HepG2 (cell line): ENCODE data around the gene RFXAP. TPM values are rescaled to one million over a fixed set of nuclear protein-coding genes. Genes with fewer than 3 reads are reported as not detected.

ENCODE experiments used
- ATAC-seq: fragments of 200-7000 bp; cut with Tn5 transposase; 3 replicates; pipeline ENCODE4 v1.9.1; 2020; ENCODE audit warnings: mild to moderate bottlenecking, moderate library complexity
- BruUV-seq: library from RNA; stranded (reverse); fragments of 400-500 nt; replicated peaks from 2 replicates; lab custom pipeline; 2021; lab: Mats Ljungman, UMichigan
- CTCF ChIA-PET: fragments of 300-600 bp; formaldehyde crosslinking; extraction: SDS; loops from one replicate; lab custom pipeline; 2021; ENCODE audit warnings: low total read pairs, inconsistent platforms, low intra/inter-chr PET ratio; lab: Yijun Ruan, JAX
- POLR2A ChIA-PET: fragments of 350-600 bp; sonication (Branson Sonifier 250); formaldehyde crosslinking; loops from one replicate; lab custom pipeline; 2020; ENCODE audit warnings: antibody characterized with exemption, inconsistent platforms; lab: Yijun Ruan, JAX
- DNase-seq: peaks from one replicate; pipeline ENCODE4 v3.0.0-alpha.2; 2015; ENCODE audit warnings: low spot score
- FAIRE-seq: peaks from 3 replicates; lab custom pipeline; 2011; peaks lifted over from hg19 to GRCh38; lab: Jason Lieb, UNC
- H2AFZ ChIP-seq: one replicate; pipeline ENCODE4 v1.6.1; 2011; ENCODE audit warnings: low read length, inconsistent platforms
- H3K27ac ChIP-seq: fragments of 300-600 bp; 3 replicates; pipeline ENCODE4 v1.8.0; 2011; ENCODE audit warnings: mixed run types, mild to moderate bottlenecking, mixed read lengths, low read length, inconsistent platforms; ENCODE audit not compliant: insufficient read depth; ENCODE audit errors: extremely low read length
- H3K27me3 ChIP-seq, 2 experiments: fragments of 200-600 bp in 1 of 2; 2 replicates in 1 of 2; 3 replicates in 1 of 2; pipeline versions ENCODE4 v1.6.0 to v1.8.0; 2011; ENCODE audit warnings: low read length in 2 of 2, mild to moderate bottlenecking in 2 of 2, moderate library complexity in 2 of 2, inconsistent platforms in 1 of 2; ENCODE audit not compliant: insufficient read depth in 2 of 2, control insufficient read depth in 1 of 2
- H3K36me3 ChIP-seq, 2 experiments: fragments of 200-600 bp in 1 of 2; replicated peaks in 1 of 2; 2 replicates in 1 of 2; 3 replicates in 1 of 2; pipeline versions ENCODE4 v1.5.1 to v1.8.0; 2011; ENCODE audit warnings: low read length in 2 of 2, inconsistent platforms in 1 of 2; ENCODE audit not compliant: insufficient read depth in 2 of 2, control insufficient read depth in 1 of 2
- H3K4me1 ChIP-seq: 2 replicates; pipeline ENCODE4 v1.5.1; 2012; ENCODE audit warnings: low read length, inconsistent platforms; ENCODE audit not compliant: insufficient read depth
- H3K4me2 ChIP-seq: 2 replicates; pipeline ENCODE4 v1.6.0; 2011; ENCODE audit warnings: low read depth, low read length, inconsistent platforms
- H3K4me3 ChIP-seq, 3 experiments: fragments of 200-600 bp in 1 of 3; sonication (generic), shearing (Covaris generic) in 1 of 3; replicated peaks in 1 of 3; 2 replicates each; pipeline ENCODE4 v1.5.1; 2011 to 2016; ENCODE audit warnings: low read length in 3 of 3, inconsistent platforms in 2 of 3, low read depth in 2 of 3, mild to moderate bottlenecking in 2 of 3, control low read depth in 1 of 3, mixed read lengths in 1 of 3; ENCODE audit not compliant: insufficient read depth in 1 of 3
- H3K79me2 ChIP-seq: one replicate; pipeline ENCODE4 v1.6.1; 2011; ENCODE audit warnings: low read length, inconsistent platforms; ENCODE audit not compliant: insufficient read depth
- H3K9ac ChIP-seq: 2 replicates; pipeline ENCODE4 v1.6.0; 2011; ENCODE audit warnings: mild to moderate bottlenecking, low read depth, low read length, inconsistent platforms; ENCODE audit not compliant: insufficient read depth
- H3K9me3 ChIP-seq: 2 replicates; pipeline ENCODE4 v1.5.1; 2012; ENCODE audit warnings: mild to moderate bottlenecking, low read length
- H4K20me1 ChIP-seq: 2 replicates; pipeline ENCODE4 v1.6.0; 2011; ENCODE audit warnings: inconsistent platforms, mild to moderate bottlenecking, low read length, moderate library complexity; ENCODE audit not compliant: insufficient read depth
- ATF2 ChIP-seq: sonication (generic); formaldehyde crosslinking; IDR thresholded peaks from 2 replicates; pipeline ENCODE4 v1.4.0; 2020; ENCODE audit warnings: missing genetic modification reagents
- BRCA1 ChIP-seq: sonication (generic); formaldehyde crosslinking; IDR thresholded peaks from 2 replicates; pipeline ENCODE4 v1.4.0; 2020; ENCODE audit warnings: missing genetic modification reagents
- CAMTA2 ChIP-seq: sonication (generic); formaldehyde crosslinking; IDR thresholded peaks from 2 replicates; pipeline ENCODE4 v1.4.0; 2020; ENCODE audit warnings: mild to moderate bottlenecking, missing genetic modification reagents, borderline replicate concordance
- CC2D1A ChIP-seq: sonication (generic); formaldehyde crosslinking; IDR thresholded peaks from 2 replicates; pipeline ENCODE4 v1.8.1; 2023; ENCODE audit warnings: mild to moderate bottlenecking, missing genetic modification reagents
- CENPX ChIP-seq: sonication (generic); formaldehyde crosslinking; IDR thresholded peaks from 2 replicates; pipeline ENCODE4 v1.9.0; 2021; ENCODE audit warnings: mild to moderate bottlenecking, missing genetic modification reagents, moderate library complexity
- CHCHD3 ChIP-seq: sonication (generic); formaldehyde crosslinking; IDR thresholded peaks from 2 replicates; pipeline ENCODE4 v1.8.0; 2022; ENCODE audit warnings: mild to moderate bottlenecking, missing genetic modification reagents, moderate library complexity
- DR1 ChIP-seq: sonication (generic); formaldehyde crosslinking; IDR thresholded peaks from 2 replicates; pipeline ENCODE4 v1.8.0; 2021; ENCODE audit warnings: mild to moderate bottlenecking, missing genetic modification reagents, inconsistent platforms
- NFIB ChIP-seq: sonication (generic); formaldehyde crosslinking; IDR thresholded peaks from 2 replicates; pipeline ENCODE4 v1.9.0; 2021; ENCODE audit warnings: missing genetic modification reagents, mild to moderate bottlenecking, borderline replicate concordance
- SRSF4 ChIP-seq: fragments of 200-400 bp; formaldehyde crosslinking; IDR thresholded peaks from one replicate; pipeline ENCODE4 v1.6.1; 2018; ENCODE audit warnings: mild to moderate bottlenecking, low read depth, low read length, moderate library complexity; ENCODE audit not compliant: poor library complexity, severe bottlenecking
- TAF1 ChIP-seq: sonication (generic); formaldehyde crosslinking; IDR thresholded peaks from 2 replicates; pipeline ENCODE4 v1.4.0; 2020; ENCODE audit warnings: missing genetic modification reagents
- ZNF282 ChIP-seq: fragments of 450-650 bp; IDR thresholded peaks from 2 replicates; pipeline ENCODE4 v1.6.1; 2018; ENCODE audit not compliant: partially characterized antibody
- ZNF576 ChIP-seq: sonication (generic); formaldehyde crosslinking; IDR thresholded peaks from 2 replicates; pipeline ENCODE4 v1.4.0; 2020; ENCODE audit warnings: mild to moderate bottlenecking, missing genetic modification reagents
- ZNF724P ChIP-seq: sonication (generic); formaldehyde crosslinking; IDR thresholded peaks from 2 replicates; pipeline ENCODE4 v1.8.0; 2022; ENCODE audit warnings: missing genetic modification reagents, borderline replicate concordance
- ZNF790 ChIP-seq: sonication (generic); formaldehyde crosslinking; IDR thresholded peaks from 2 replicates; pipeline ENCODE4 v1.8.0; 2022; ENCODE audit warnings: missing genetic modification reagents, mild to moderate bottlenecking, borderline replicate concordance
- WGBS: methylation state at CpG from one replicate; pipeline ENCODE4 v1.1.6; 2017; ENCODE audit warnings: low lambda C conversion rate; 5-methylcytosine and 5-hydroxymethylcytosine counted together
- in situ Hi-C: cut with HindIII; loops from 2 replicates; pipeline ENCODE4 v1.10.0; 2017; ENCODE audit warnings: low pct_unique_long_range_greater_than_20kb; ENCODE audit not compliant: extremely low pct_ligation_motif_present
- intact Hi-C: fragments of 100-400 bp; cut with micrococcal nuclease; formaldehyde crosslinking; loops from one replicate; pipeline ENCODE4 v1.10.0; 2022; ENCODE audit not compliant: unreplicated experiment
- polyA plus RNA-seq, 8 experiments: library from polyadenylated mRNA; depleted of rRNA in 3 of 8; stranded (reverse) in 7 of 8; unstranded in 1 of 8; fragments of >200 nt; fragmentation: Illumina TruSeq in 4 of 8; extraction: Trizol in 4 of 8; gene quantifications; 2 replicates each; pipeline versions ENCODE4 v1.2.1 to v1.2.3, GENCODE V29; 2011 to 2016; ENCODE audit warnings: low read depth in 4 of 8, missing spikeins in 1 of 8, mixed read lengths in 1 of 8; ENCODE audit not compliant: insufficient read depth in 1 of 8
- total RNA-seq, 5 experiments: library from RNA; depleted of rRNA; stranded (reverse); fragments of >200 nt; fragmentation: Illumina TruSeq; extraction: Trizol; gene quantifications; 2 replicates each; pipeline ENCODE4 v1.2.3, GENCODE V29; 2016; ENCODE audit warnings: low read depth in 1 of 5
- TF ChIP-seq, protein P1 (sequence below): sonication (generic); formaldehyde crosslinking; IDR thresholded peaks from 2 replicates; pipeline ENCODE4 v1.4.0; 2020; ENCODE audit warnings: low read depth, missing genetic modification reagents
- TF ChIP-seq, protein P2 (sequence below): sonication (generic); formaldehyde crosslinking; IDR thresholded peaks from 2 replicates; pipeline ENCODE4 v1.5.1; 2020; ENCODE audit warnings: missing genetic modification reagents, mild to moderate bottlenecking, borderline replicate concordance

The RFXAP gene
- total and polyA plus RNA-seq, 2 of the 13 experiments (the other 11 are each of a cell fraction or from before 2014, with no cell fraction given), result 1.8 to 7.9 TPM

DNA sequence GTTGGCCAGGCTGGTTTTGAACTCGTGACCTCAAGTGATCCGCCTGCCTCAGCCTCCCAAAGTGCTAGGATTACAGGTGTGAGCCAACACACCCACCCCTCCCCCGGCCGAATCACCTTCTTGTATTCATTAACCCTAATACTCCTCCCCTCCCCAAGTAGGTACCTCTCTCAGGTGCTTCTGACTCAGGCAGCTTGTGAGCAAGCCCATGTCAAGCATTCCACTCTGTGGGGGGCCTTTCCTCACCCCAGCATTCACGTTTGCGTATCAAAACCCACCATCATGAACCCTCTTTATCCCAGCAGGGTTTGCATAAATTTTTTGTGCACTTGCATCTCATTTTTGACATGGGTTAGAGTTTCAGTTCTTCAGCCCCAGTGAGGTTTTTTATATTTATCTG lies 23.6 kb upstream of the RFXAP start:
- no peak overlapping the region for H3K4me3 ChIP-seq
- H3K27me3 ChIP-seq, result no peaks in the 10 kb centered on the region
- 6% methylated on average over 6 of the region's 6 CpGs for WGBS
- DNase-seq, result no peak
- no peaks in the 10 kb centered on the region for H3K4me1 ChIP-seq
- in situ Hi-C loops (no loop called here), intact Hi-C loops (no loop called here)
- H3K27ac ChIP-seq, result no peak overlapping the region
- no peak for ATAC-seq
- H3K9me3 ChIP-seq, result no peaks in the 10 kb centered on the region
- no peak for FAIRE-seq
- H4K20me1 ChIP-seq, result no peaks in the 10 kb centered on the region
- H3K79me2 ChIP-seq, result no peaks in the 10 kb centered on the region
- no peak overlapping the region for H3K4me2 ChIP-seq
- no peak overlapping the region for H2AFZ ChIP-seq
- H3K9ac ChIP-seq, result no peak overlapping the region
- BruUV-seq, result no TSS peak
- TF ChIP-seq CENPX (CRISPR knock-in tag), result no peak
- TF ChIP-seq, protein P1, sequence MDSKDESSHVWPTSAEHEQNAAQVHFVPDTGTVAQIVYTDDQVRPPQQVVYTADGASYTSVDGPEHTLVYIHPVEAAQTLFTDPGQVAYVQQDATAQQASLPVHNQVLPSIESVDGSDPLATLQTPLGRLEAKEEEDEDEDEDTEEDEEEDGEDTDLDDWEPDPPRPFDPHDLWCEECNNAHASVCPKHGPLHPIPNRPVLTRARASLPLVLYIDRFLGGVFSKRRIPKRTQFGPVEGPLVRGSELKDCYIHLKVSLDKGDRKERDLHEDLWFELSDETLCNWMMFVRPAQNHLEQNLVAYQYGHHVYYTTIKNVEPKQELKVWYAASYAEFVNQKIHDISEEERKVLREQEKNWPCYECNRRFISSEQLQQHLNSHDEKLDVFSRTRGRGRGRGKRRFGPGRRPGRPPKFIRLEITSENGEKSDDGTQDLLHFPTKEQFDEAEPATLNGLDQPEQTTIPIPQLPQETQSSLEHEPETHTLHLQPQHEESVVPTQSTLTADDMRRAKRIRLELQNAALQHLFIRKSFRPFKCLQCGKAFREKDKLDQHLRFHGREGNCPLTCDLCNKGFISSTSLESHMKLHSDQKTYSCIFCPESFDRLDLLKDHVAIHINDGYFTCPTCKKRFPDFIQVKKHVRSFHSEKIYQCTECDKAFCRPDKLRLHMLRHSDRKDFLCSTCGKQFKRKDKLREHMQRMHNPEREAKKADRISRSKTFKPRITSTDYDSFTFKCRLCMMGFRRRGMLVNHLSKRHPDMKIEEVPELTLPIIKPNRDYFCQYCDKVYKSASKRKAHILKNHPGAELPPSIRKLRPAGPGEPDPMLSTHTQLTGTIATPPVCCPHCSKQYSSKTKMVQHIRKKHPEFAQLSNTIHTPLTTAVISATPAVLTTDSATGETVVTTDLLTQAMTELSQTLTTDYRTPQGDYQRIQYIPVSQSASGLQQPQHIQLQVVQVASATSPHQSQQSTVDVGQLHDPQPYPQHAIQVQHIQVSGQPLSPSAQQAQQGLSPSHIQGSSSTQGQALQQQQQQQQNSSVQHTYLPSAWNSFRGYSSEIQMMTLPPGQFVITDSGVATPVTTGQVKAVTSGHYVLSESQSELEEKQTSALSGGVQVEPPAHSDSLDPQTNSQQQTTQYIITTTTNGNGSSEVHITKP (CRISPR knock-in tag), result no peak
- TF ChIP-seq SRSF4, result no peak
- TF ChIP-seq TAF1, result no peak
- no peak for TF ChIP-seq CAMTA2
- TF ChIP-seq, protein P2, sequence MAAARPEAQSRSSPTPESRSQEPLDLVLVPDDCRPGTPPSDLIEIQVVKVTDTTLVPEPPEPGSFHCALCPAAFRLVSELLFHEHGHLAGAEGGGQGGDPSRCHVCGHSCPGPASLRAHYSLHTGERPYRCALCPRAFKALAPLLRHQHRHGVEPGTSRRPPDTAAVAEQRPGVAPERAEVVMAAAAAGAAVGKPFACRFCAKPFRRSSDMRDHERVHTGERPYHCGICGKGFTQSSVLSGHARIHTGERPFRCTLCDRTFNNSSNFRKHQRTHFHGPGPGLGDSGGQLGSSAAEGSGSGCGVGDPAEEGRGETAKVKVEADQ (CRISPR knock-in tag), result no peak
- TF ChIP-seq DR1 (CRISPR knock-in tag), result no peak
- no peak for TF ChIP-seq ZNF576 (CRISPR knock-in tag)
- TF ChIP-seq ATF2 (CRISPR knock-in tag), result no peak
- TF ChIP-seq CHCHD3 (CRISPR knock-in tag), result no peak
- TF ChIP-seq ZNF282, result no peak
- TF ChIP-seq NFIB (CRISPR knock-in tag), result no peak
- no peak for TF ChIP-seq ZNF790 (CRISPR knock-in tag)
- no peak for TF ChIP-seq CC2D1A (CRISPR knock-in tag)
- TF ChIP-seq ZNF724P, result no peak
- TF ChIP-seq BRCA1 (CRISPR knock-in tag), result no peak
- no peaks in the 10 kb centered on the region for H3K36me3 ChIP-seq
- POLR2A ChIA-PET, result no interaction called here
- CTCF ChIA-PET, result no interaction called here
